Esophagus (tissue), 2 donors: ENCODE data around the gene ACOX2. TPM values are rescaled to one million over a fixed set of nuclear protein-coding genes. Genes with fewer than 3 reads are reported as not detected.

Source experiments
- H3K27ac ChIP-seq, 2 donors: one replicate each; pipeline ENCODE4 v1.5.1; 2013; ENCODE audit warnings: low read depth in 2 of 2, mild to moderate bottlenecking in 2 of 2, inconsistent platforms in 1 of 2, low read length in 1 of 2, moderate library complexity in 1 of 2
- H3K27me3 ChIP-seq, 2 donors: one replicate each; pipeline ENCODE4 v1.6.1; 2013; ENCODE audit warnings: low read length in 2 of 2, control low read depth in 1 of 2, mild to moderate bottlenecking in 1 of 2; ENCODE audit not compliant: insufficient read depth in 2 of 2, control insufficient read depth in 1 of 2
- H3K36me3 ChIP-seq, 2 donors: one replicate each; pipeline ENCODE4 v1.6.1; 2013; ENCODE audit warnings: low read length in 1 of 2; ENCODE audit not compliant: control insufficient read depth in 2 of 2, insufficient read depth in 2 of 2
- H3K4me1 ChIP-seq, 2 donors: one replicate each; pipeline ENCODE4 v1.6.1; 2013; ENCODE audit warnings: low read length in 1 of 2; ENCODE audit not compliant: control insufficient read depth in 2 of 2, insufficient read depth in 2 of 2
- H3K4me3 ChIP-seq, 2 donors: one replicate each; pipeline ENCODE4 v1.5.1; 2013; ENCODE audit warnings: low read length in 2 of 2, mild to moderate bottlenecking in 2 of 2, low read depth in 1 of 2, moderate library complexity in 1 of 2
- H3K9me3 ChIP-seq, 2 donors: one replicate each; pipeline ENCODE4 v1.6.1; 2013; ENCODE audit warnings: mild to moderate bottlenecking in 2 of 2, low read depth in 1 of 2, low read length in 1 of 2, moderate library complexity in 1 of 2; ENCODE audit not compliant: control insufficient read depth in 2 of 2, insufficient read depth in 1 of 2
- whole genome bisulfite sequencing, 2 donors: extraction: QIAGEN DNeasy Blood & Tissue Kit; methylation state at CpG; one replicate each; pipeline ENCODE4 v1.1.7; 2013; 5-methylcytosine and 5-hydroxymethylcytosine counted together
- polyA plus RNA-seq, 2 donors: library from polyadenylated mRNA; stranded (reverse); fragments of 200-250 nt; gene quantifications; one replicate each; pipeline ENCODE4 v1.2.3, GENCODE V29; 2013
- donor health status: healthy with polysubstance abuse.
- donor health status: Bipolar disorder and iron deficiency.

ACOX2 gene
- polyA plus RNA-seq, 2 donors: 13.9 to 19.7 TPM

- H3K27ac ChIP-seq: peak overlapping the region; percentile 69 to 91
- H3K9me3 ChIP-seq: peaks cover 0 to 2% of the 10 kb centered on the region in 2 donors
- no peak overlapping the region for H3K4me3 ChIP-seq
- peaks cover 0 to 10% of the 10 kb centered on the region in 2 donors for H3K4me1 ChIP-seq
- H3K36me3 ChIP-seq: no peaks in the 10 kb centered on the region
- 81 to 86% methylated on average over 12 of the region's 12 CpGs for WGBS, 2 donors
- no peaks in the 10 kb centered on the region for H3K27me3 ChIP-seq
Observed at GRCh38 chr3:58470363-58471024, 66.5 kb downstream of the ACOX2 start.

GRCh38 chr3:58469096-58469495 lies 67.9 kb downstream of the ACOX2 start:
- Histone ChIP-seq H3K4me3 (no peak overlapping the region), H3K27me3 (no peaks in the 10 kb centered on the region), H3K36me3 (no peaks in the 10 kb centered on the region), H3K9me3 (peaks cover 0 to 2% of the 10 kb centered on the region in 2 donors), H3K4me1 (peaks cover 0 to 10% of the 10 kb centered on the region in 2 donors), H3K27ac (no peak overlapping the region)
- WGBS, 2 donors: 89 to 93% methylated on average over 4 of the region's 4 CpGs

GRCh38 chr3:58466899-58467563 lies 70.0 kb downstream of the ACOX2 start:
- WGBS, 2 donors: 84 to 85% methylated on average over 4 of the region's 4 CpGs
- H3K4me3 ChIP-seq: no peak overlapping the region
- peaks cover 0 to 9% of the 10 kb centered on the region in 2 donors for H3K4me1 ChIP-seq
- no peak overlapping the region for H3K27ac ChIP-seq
- peaks cover 0 to 2% of the 10 kb centered on the region in 2 donors for H3K9me3 ChIP-seq
- no peaks in the 10 kb centered on the region for H3K27me3 ChIP-seq
- no peaks in the 10 kb centered on the region for H3K36me3 ChIP-seq

GRCh38 chr3:58464866-58465265 lies 72.1 kb downstream of the ACOX2 start:
- Histone ChIP-seq H3K9me3 (peaks cover 0 to 2% of the 10 kb centered on the region in 2 donors), H3K36me3 (no peaks in the 10 kb centered on the region), H3K4me3 (no peak overlapping the region), H3K4me1 (no peaks in the 10 kb centered on the region), H3K27me3 (no peaks in the 10 kb centered on the region), H3K27ac (no peak overlapping the region)
- WGBS, 2 donors: 72% methylated on average over 3 of the region's 3 CpGs

- Histone ChIP-seq H3K4me1 (no peaks in the 10 kb centered on the region), H3K36me3 (no peaks in the 10 kb centered on the region), H3K4me3 (no peak overlapping the region), H3K27me3 (no peaks in the 10 kb centered on the region), H3K9me3 (no peaks in the 10 kb centered on the region), H3K27ac (no peak overlapping the region)
- WGBS, 2 donors: 29 to 35% methylated on average over 5 of the region's 5 CpGs
Observed at GRCh38 chr3:58463942-58464271, 73.1 kb downstream of the ACOX2 start.

- peak overlapping the region in 1 of 2 donors; percentile 60 for H3K27ac ChIP-seq
- WGBS, 2 donors: 19 to 27% methylated on average over 18 of the region's 18 CpGs
- H3K36me3 ChIP-seq: no peaks in the 10 kb centered on the region
- no peaks in the 10 kb centered on the region for H3K9me3 ChIP-seq
- H3K27me3 ChIP-seq: no peaks in the 10 kb centered on the region
- H3K4me3 ChIP-seq: no peak overlapping the region
- H3K4me1 ChIP-seq: no peaks in the 10 kb centered on the region
Observed at GRCh38 chr3:58463181-58463941, 73.6 kb downstream of the ACOX2 start.

- H3K9me3 ChIP-seq: no peaks in the 10 kb centered on the region
- no peak overlapping the region for H3K27ac ChIP-seq
- no peaks in the 10 kb centered on the region for H3K27me3 ChIP-seq
- 78 to 79% methylated on average over 4 of the region's 4 CpGs for WGBS, 2 donors
- no peaks in the 10 kb centered on the region for H3K36me3 ChIP-seq
- no peak overlapping the region for H3K4me3 ChIP-seq
- H3K4me1 ChIP-seq: no peaks in the 10 kb centered on the region
Observed at GRCh38 chr3:58462829-58463180, 74.2 kb downstream of the ACOX2 start.

- WGBS, 2 donors: 64 to 73% methylated on average over 4 of the region's 4 CpGs
- H3K27me3 ChIP-seq: no peaks in the 10 kb centered on the region
Observed at GRCh38 chr3:58459160-58459559, 77.8 kb downstream of the ACOX2 start.

More at GRCh38 chr3:58459160-58459559, 77.8 kb downstream of the ACOX2 start:
- H3K4me1 ChIP-seq: no peaks in the 10 kb centered on the region
- H3K9me3 ChIP-seq: no peaks in the 10 kb centered on the region
- H3K4me3 ChIP-seq: no peak overlapping the region
- H3K27ac ChIP-seq: no peak overlapping the region
- H3K36me3 ChIP-seq: no peaks in the 10 kb centered on the region
